Prostate gland (tissue), 2 donors: ENCODE data around the gene WDFY4.

Experiments used
- POLR2AphosphoS5 ChIP-seq: sonication (generic); formaldehyde crosslinking; IDR thresholded peaks from one replicate; pipeline ENCODE4 v1.6.1; 2017; ENCODE audit warnings: antibody characterized with exemption
- TF ChIP-seq, protein P1 (sequence below), 4 experiments: fragments of 200-600 bp in 2 of 4; fragments of 450-650 bp in 2 of 4; sonication (generic) in 2 of 4; IDR thresholded peaks; 1 replicate in 3 of 4; 2 replicates in 1 of 4; pipeline ENCODE4 v1.5.1; 2016 to 2019; ENCODE audit warnings: antibody characterized with exemption in 4 of 4, mild to moderate bottlenecking in 2 of 4, moderate library complexity in 2 of 4

DNA sequence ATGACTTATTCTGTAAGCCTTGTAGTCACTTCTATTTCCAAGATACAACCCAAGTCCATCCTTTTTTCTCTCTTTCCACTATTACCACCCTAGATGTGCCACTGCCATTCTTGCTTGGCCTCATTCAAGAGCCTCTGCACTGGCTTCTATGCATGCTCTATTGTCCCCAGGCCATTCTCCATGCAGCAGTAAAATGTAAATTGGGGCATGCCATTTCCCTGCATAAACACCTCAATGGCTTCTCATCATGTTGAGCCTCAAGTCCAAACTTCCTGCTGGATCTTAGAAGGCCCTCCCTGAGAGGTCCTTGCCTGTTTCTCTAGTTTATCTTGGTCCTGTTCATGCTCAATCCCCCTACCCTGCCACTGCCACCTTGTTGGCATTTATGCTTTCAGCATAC lies 23.2 kb upstream of the WDFY4 start:
- TF ChIP-seq, protein P1, sequence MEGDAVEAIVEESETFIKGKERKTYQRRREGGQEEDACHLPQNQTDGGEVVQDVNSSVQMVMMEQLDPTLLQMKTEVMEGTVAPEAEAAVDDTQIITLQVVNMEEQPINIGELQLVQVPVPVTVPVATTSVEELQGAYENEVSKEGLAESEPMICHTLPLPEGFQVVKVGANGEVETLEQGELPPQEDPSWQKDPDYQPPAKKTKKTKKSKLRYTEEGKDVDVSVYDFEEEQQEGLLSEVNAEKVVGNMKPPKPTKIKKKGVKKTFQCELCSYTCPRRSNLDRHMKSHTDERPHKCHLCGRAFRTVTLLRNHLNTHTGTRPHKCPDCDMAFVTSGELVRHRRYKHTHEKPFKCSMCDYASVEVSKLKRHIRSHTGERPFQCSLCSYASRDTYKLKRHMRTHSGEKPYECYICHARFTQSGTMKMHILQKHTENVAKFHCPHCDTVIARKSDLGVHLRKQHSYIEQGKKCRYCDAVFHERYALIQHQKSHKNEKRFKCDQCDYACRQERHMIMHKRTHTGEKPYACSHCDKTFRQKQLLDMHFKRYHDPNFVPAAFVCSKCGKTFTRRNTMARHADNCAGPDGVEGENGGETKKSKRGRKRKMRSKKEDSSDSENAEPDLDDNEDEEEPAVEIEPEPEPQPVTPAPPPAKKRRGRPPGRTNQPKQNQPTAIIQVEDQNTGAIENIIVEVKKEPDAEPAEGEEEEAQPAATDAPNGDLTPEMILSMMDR (IDR thresholded peaks at IDR 0.05) = no peak
- no peak for TF ChIP-seq POLR2AphosphoS5
